CD4-positive, alpha-beta T cell treated with Interleukin-6 at 100 ng/mL for 8 hours (primary cell): ENCODE results near the gene TTC27.
"Not testable (repeated sequence)": the region's sequence is repeated elsewhere in the genome, so short reads cannot be mapped to it uniquely, and the experiment has no call there.

Experiments used
- DNase-seq: peaks from one replicate; pipeline ENCODE4 v3.0.0-alpha.2; 2020; ENCODE audit warnings: mixed read lengths, low spot score

TTC27 gene

DNA sequence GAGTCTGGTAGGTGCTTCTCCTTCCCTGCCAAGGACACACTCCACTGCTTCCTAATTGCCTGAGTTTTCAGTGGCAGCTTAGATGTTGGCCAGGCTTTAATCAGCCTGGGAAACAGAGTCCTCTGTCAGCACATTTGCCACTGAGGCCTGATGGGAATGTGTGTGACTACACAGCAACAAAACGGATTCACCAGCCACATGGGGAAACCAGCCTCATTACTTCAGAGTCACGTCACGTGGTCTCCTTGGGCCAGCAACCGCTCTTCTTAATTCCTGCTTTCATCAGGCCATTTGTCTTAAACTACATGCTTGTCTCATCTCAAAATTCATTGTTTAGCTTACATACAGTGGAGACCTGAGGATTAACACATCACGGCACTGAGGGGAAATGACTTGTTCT is 225.0 kb downstream of the TTC27 start:
- no peak for DNase-seq

DNA sequence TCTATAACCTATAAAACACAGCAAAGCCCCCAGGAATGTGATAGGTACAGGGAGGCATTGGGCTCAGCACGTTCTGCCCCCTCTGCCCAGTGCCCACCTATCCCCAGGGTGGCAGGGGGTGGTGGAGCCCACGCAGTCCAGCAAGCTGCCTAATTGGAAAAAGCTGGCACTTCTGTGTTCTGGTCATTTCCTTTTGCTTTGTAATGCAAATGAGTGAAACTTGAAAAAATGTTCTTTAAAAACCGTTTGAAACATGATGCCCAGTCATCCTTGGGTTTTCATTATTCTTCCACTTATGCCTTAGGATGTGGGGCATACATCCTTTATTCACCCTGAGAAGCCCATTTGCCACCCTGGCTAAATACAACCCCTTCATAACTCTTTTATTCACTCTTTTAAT is 229.0 kb downstream of the TTC27 start:
- no peak for DNase-seq

DNA sequence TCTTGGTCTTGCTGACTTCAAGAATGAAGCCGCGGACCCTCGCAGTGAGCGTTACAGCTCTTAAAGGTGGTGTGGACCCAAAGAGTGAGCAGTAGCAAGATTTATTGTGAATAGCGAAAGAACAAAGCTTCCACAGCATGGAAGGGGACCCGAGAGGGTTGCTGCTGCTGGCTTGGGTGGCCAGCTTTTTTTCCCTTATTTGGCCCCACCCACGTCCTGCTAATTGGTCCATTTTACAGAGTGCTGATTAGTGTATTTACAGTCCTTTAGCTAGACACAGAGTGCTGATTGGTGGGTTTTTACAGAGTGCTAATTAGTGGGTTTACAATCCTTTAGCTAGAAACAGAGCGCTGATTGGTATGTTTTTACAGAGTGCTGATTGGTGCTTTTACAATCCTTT is 230.9 kb downstream of the TTC27 start:
- no peak for DNase-seq

DNA sequence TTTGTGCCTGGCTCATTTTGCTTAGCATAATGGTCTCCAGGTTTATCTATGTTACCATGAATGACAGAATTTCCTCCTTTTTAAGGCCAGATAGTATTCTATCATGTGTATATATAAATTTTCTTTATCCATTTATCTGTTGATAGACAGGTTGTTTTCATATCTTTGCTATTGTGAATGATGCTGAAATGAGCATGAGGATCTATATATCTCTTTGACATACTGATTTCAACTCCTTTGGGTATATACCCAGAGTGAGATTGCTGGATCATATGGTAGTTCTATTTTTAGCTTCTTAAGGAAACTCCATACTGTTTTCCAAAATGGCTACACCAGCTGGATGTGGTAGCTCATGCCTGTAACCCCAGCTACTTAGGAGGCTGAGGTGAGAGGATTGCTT is 232.5 kb downstream of the TTC27 start:
- no peak for DNase-seq

DNA sequence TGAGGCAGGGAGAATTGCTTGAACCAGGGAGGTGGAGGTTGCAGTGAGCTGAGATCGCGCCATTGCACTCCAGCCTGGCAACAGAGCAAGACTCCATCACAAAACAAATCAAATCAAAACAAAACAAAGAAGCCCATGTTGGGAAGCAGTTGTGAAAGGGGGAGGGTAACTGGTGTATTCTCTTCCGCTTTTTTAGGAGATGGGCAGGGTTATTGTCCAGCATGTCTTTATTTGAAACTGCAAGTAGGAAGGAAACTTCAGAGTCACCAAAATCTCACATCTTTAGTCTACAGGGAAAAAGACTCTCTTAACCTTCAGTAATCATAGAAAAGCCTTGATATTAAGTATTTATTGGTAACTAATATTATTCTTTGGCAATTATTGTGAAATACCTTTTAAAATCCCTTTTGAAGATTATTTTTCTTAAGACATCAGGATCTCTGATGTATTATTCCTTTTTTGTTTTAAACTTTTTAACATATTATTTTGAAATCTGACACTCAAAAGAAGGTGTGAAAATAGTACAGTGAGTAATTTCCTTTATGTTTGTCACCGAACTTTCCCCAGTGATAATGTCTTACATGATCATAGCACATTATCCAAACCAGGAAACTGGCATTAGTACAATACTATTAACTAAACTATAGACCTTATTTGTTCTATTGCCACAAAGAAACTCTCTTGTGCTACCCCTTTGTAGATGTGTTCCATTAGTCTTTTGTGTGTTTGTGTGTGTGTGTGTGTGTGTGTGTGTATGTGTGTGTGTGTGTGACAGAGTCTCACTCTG is 234.6 kb downstream of the TTC27 start:
- no peak for DNase-seq

DNA sequence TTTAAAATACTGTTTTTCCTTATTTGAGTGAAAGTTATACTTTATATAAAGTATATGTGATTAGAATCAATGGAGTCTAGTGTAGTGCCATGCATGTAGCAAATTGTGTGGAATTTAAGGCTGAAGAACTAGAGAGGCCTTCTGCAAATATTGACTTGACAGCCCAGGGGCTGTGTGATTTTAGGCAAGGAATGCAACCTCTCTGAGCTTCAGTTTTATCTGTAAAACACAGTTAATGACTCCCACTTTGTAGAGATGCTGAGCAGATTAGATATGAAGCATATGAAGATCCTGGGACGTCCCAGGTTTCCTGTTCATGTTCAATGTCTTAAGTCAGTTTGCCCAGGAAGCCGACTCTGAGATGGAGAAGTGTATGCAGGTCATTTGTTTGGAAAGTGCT is 235.5 kb downstream of the TTC27 start:
- DNase-seq, result no peak

DNA sequence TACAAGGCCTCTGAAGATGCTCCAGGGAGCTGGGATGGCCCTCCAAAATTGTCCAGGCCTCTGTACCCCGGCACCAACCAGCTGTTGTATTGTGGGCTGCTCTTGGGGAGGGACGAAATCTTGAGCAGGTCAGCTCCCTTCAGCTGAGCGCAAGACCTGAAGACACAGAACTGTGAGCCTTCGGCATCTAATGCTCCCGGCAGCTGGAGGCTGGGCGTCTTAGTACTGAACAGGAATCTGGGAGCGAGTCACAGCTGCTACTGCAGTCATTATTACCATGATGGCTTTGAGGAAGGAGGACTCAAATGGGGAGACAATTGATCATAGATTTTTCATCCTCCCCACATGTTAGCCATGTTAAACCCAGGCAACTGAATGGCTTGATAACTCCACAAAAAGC is 236.0 kb downstream of the TTC27 start:
- DNase-seq, result no peak

DNA sequence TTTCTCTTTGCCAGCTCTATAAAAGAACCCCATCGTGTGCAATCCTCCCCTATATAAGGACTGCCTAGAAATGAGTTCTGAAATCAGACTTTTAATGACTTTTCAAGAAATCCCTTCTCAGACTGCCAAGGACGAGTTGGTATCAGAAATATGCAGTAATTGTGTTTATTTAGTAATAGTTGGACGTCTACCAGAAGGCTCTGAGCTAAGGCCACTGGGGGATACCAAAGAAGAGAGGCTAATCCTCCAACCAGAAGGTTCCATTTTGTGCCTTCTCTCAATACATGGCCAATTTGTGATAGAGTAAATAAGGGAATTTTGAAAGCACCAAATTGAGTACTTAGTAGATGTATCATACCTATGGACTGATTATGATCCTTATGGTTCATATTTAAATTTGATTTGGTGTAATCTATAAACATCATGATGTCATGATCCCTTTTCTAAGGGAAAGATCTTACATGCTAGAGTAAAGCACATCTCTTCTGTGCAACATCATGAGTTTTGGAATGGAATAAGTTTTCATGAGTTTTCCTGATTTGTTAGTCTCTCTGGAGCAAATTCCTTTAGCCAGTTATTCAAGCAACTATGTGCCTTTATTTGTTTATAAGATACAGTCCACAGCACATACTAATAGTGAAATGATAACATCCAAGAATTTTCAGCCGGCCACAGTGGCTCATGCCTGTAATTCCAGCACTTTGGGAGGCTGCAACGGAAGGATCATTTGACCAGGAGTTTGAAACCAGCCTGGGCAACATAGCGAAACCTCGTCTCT is 236.7 kb downstream of the TTC27 start:
- no peak for DNase-seq

DNA sequence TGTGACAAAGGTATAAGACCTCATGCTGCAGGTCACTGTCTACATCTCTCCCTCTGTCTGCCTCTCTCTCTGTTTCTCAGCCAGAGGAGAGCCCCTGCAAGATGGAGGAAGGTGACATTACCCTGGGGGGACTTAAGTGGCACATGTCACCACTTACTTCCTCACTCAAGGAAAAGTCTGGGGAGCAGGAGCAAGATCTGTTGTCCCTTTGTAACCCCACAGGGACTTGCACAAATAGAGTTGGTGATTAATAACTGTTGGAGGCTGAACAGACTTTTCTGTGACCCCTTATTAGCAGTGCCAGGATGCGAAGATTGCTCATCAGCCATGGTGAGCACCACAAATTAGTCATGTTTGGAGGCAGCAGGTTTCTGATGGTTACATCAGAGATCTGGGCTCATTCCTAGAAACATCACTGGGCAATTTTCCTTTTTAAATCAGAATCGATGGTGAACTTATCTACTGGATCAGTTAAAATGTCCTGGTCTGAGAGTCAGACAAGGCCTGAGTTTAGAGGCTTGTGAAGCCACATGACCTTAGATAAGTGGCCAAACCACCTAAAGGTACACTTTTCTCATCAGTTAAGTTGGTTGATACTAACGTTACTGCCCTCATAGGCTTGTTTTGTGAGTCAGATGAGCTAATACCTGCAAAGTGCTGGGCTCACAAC is 237.7 kb downstream of the TTC27 start:
- DNase-seq, result no peak

DNA sequence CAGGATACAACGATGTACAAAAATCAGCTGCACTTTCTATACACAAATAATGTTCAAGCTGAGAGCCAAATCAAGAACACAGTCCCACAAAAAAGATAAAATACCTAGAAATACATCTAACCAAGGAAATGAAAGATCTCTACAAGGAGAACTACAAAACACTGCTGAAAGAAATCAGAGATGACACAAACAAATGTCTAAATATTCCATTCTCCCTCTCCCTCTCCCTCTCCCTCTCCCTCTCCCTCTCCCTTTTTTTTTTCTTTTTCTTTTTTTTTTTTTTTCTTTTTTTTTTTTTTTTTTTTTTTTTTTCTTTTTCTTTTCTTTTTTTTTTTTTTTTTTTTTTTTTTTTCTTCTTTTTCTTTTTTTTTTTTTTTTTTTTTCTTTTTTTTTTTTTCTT is 238.6 kb downstream of the TTC27 start:
- DNase-seq, result not testable (repeated sequence)
